ENCODE measurements around the gene CHD1L.

Gene CHD1L

DNA sequence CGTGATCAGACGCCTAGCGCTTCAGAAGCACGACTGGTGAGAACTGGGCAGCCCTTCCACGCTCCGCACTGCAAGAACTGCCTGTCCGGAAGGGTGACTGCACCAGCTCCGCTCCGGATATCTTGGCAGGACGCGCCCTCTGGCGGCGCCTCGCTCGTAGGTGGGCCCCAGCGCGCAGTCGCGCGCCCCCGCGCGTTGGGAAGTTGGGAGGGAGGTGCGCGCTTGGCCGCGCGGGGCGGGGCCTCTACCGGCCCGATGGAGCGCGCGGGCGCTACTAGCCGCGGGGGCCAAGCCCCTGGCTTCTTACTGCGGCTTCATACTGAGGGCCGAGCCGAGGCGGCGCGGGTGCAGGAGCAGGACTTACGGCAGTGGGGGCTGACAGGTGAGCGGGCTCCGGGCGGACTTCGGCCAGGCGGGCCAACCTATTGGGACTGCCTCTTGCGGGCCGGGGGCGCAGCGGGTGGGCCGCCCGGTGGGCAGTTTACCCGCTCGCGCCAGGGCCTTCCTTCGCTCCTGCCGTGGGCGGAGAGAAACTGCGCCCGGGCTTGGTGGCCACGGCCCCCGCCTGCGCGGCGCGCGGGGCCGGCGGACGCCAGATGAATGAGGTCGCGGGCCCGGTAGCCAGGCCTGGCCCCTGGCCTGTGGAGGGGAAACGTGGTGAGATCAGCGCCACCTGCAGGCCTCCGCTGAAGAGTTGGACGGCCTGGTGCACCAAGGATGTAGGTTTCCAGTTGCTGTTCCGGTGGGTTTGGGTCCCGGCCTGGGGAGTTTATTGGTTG lies at the start of gene CHD1L:
Gene CHD1L, plus strand, starts transcription at position 236 of the 779 bp plus-strand sequence. Its CDS starts 20 bp downstream, at position 256.
- TF ChIP-seq, protein P1, sequence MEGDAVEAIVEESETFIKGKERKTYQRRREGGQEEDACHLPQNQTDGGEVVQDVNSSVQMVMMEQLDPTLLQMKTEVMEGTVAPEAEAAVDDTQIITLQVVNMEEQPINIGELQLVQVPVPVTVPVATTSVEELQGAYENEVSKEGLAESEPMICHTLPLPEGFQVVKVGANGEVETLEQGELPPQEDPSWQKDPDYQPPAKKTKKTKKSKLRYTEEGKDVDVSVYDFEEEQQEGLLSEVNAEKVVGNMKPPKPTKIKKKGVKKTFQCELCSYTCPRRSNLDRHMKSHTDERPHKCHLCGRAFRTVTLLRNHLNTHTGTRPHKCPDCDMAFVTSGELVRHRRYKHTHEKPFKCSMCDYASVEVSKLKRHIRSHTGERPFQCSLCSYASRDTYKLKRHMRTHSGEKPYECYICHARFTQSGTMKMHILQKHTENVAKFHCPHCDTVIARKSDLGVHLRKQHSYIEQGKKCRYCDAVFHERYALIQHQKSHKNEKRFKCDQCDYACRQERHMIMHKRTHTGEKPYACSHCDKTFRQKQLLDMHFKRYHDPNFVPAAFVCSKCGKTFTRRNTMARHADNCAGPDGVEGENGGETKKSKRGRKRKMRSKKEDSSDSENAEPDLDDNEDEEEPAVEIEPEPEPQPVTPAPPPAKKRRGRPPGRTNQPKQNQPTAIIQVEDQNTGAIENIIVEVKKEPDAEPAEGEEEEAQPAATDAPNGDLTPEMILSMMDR (IDR thresholded peaks at IDR 0.05) = peak; percentile 84

DNA sequence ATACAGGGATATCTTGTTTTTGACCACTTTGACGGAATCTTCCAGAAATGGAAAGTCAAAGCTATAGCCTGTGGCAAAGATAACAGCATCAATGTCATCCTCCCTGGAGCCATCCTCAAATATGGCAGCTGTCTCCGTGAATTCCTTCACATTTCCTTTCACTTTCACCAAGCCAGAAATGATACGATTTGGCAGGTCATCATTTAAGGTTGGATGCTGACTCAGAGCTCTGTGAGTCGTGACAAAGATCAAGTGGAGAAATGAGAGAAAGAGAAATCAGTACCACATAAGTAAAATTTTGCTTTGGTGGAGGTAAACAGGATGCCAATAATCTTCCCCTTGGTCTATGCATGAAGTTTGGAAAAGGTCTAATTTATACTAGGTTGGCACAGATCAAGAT lies 41.2 kb upstream of the CHD1L start:
- TF ChIP-seq, protein P1 (IDR thresholded peaks at IDR 0.05) = no peak

DNA sequence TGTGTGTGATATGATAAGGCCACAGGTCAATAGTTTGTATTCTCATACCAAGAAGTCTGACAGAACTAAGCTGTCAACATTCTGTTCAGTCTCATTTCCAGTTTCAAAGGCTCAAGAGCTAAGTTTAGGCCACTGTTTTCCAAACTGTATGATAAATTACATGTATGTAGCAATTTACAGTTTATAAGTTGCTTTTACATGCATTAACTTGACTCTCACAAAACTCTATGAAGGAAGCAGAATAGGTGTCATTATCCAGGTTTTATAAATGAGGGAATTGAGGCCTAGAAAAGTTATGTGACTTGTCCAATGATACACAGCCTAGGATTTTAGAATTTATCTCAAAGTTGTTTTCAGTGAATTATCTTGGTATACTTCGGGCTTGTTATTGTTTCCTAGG lies 40.7 kb upstream of the CHD1L start:
- TF ChIP-seq, protein P1 (IDR thresholded peaks at IDR 0.05) = no peak

DNA sequence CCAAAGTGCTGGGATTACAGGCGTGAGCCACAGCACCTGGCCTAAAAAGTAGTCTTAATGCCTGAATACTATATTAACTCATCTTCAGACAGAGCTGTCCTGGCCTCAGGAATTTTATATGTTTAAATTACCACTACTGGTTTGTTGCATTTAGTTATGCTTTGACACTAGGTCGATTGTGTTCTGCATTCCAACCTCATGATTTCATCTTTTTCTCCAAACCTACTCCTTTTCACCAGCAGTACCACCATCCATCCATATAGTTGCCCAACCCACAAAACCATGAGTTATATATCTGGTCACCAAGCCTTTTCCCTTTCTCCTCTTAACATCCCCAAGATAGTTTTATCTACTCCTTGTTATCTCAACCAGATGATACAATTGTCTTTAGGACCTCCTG lies 39.9 kb upstream of the CHD1L start:
- TF ChIP-seq, protein P1 (IDR thresholded peaks at IDR 0.05) = no peak

DNA sequence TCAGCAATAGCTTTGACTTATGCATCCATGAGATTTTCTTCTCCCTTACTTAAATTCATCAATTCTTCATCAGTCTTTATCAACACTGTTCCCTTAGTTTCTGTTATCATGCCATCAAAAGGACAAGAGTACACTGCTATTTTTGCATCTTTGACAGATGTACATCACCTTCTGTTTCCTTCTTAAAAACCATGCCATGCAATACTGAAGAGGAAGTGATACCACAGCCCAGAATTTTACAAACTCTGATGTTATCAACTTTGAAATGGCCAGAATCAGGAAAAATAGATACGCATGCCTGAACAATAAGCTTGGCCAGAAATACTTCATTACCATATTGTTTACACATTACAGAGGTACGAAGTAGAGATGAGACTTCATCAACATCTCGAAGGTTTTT lies 38.4 kb upstream of the CHD1L start:
- TF ChIP-seq, protein P1 (IDR thresholded peaks at IDR 0.05) = no peak

DNA sequence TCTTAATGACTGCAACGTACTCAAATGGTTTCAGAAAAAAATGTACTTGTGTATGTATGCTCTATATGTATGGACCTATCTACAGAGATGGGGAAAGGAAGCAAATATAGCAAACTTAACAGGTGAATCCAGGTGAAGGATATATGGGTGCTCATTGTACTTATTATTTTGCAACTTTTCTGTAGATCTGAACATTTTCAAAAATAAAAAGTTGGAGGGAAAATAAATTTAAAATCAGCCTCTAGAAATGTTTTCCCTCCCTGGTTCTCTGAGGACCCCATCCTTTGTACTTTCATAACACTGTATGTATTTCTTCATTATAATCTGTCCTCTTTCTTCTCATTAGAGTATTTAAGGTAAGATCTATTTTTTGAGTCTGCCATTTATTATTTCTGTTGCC lies 35.3 kb upstream of the CHD1L start:
- TF ChIP-seq, protein P1 (IDR thresholded peaks at IDR 0.05) = no peak

DNA sequence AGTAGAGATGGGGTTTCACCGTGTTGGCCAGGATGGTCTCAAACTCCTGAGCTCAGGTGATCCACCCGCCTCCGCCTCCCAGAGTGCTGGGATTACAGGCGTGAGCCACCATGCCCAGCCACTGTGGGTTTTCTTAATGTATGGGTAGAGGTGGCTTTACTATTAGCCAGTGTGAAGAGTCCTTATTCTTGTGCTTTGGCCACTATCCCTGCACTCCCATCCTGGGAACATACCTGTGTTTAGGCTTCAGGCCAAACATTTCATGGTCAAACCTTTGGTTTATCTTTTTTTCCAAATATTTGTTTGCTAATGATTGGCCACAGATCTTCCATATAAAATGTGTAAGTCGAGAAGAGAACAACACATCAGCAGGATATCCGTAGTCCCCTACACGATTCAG lies 33.9 kb upstream of the CHD1L start:
- TF ChIP-seq, protein P1 (IDR thresholded peaks at IDR 0.05) = no peak

All from LNCAP (cell line).